ENCODE data around the gene RABL2B.
"Not testable (repeated sequence)": the region's sequence is repeated elsewhere in the genome, so short reads cannot be mapped to it uniquely, and the experiment has no call there.

DNA sequence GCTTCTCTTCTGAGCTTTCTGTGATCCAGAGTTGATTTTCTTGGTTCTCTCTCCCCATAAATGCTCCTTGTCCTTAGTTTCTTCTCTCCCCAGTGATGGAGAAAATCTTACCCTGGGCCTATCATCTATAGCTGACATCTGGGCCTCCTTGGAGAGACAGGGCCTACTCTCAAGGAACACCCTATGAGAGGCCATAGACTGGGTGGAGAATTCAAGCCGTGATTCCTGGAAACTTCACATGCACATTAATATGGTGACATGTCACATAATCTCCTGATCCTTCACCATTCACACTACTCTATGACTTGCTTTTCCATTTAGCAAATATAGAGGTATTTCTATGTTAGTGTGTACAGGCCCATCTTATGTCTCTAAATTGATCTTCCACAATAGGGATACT, 35.9 kb downstream of the RABL2B start:
- TF ChIP-seq, protein P1, sequence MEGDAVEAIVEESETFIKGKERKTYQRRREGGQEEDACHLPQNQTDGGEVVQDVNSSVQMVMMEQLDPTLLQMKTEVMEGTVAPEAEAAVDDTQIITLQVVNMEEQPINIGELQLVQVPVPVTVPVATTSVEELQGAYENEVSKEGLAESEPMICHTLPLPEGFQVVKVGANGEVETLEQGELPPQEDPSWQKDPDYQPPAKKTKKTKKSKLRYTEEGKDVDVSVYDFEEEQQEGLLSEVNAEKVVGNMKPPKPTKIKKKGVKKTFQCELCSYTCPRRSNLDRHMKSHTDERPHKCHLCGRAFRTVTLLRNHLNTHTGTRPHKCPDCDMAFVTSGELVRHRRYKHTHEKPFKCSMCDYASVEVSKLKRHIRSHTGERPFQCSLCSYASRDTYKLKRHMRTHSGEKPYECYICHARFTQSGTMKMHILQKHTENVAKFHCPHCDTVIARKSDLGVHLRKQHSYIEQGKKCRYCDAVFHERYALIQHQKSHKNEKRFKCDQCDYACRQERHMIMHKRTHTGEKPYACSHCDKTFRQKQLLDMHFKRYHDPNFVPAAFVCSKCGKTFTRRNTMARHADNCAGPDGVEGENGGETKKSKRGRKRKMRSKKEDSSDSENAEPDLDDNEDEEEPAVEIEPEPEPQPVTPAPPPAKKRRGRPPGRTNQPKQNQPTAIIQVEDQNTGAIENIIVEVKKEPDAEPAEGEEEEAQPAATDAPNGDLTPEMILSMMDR (conservative IDR thresholded peaks at IDR 0.05 in 1 of 2, IDR thresholded peaks at IDR 0.05 in 1 of 2; ENCODE audit: extremely low read depth in 1 of 2, insufficient read depth in 1 of 2, low read depth in 1 of 2, low read length in 2 of 2) = not testable (repeated sequence)
- not testable (repeated sequence) for TF ChIP-seq EZH2 (IDR thresholded peaks at IDR 0.05; ENCODE audit: borderline replicate concordance, low read length)
